Neural progenitor cell (in vitro differentiated cells): ENCODE measurements around the gene ADCY5. TPM values are rescaled to one million over a fixed set of nuclear protein-coding genes. Genes with fewer than 3 reads are reported as not detected.

Source experiments
- DNase-seq: peaks from one replicate; pipeline ENCODE4 v3.0.0-alpha.2; 2016; ENCODE audit warnings: low spot score
- H2AFZ ChIP-seq: fragments of 200-600 bp; sonication (generic); replicated peaks from 2 replicates; pipeline ENCODE4 v1.6.1; 2016; ENCODE audit warnings: antibody characterized with exemption
- H3F3A ChIP-seq: fragments of 200-600 bp; sonication (generic); 2 replicates; pipeline ENCODE4 v1.6.1; 2016; ENCODE audit warnings: antibody characterized with exemption, low read depth
- H3K27ac ChIP-seq: fragments of 200-600 bp; sonication (generic); 2 replicates; pipeline ENCODE4 v1.5.1; 2016; ENCODE audit warnings: mild to moderate bottlenecking
- H3K27me3 ChIP-seq: fragments of 200-600 bp; sonication (generic); 2 replicates; pipeline ENCODE4 v1.6.1; 2016; ENCODE audit warnings: mild to moderate bottlenecking, moderate library complexity
- H3K36me3 ChIP-seq: fragments of 200-600 bp; sonication (generic); 2 replicates; pipeline ENCODE4 v1.5.1; 2016
- H3K4me1 ChIP-seq: fragments of 200-600 bp; sonication (generic); 2 replicates; pipeline ENCODE4 v1.6.1; 2016; ENCODE audit warnings: mixed run types
- H3K4me2 ChIP-seq: fragments of 200-600 bp; sonication (generic); 2 replicates; pipeline ENCODE4 v1.6.1; 2016
- H3K4me3 ChIP-seq: fragments of 200-600 bp; sonication (generic); 2 replicates; pipeline ENCODE4 v1.5.1; 2016
- H3K79me2 ChIP-seq: fragments of 200-600 bp; sonication (generic); 2 replicates; pipeline ENCODE4 v1.6.1; 2016; ENCODE audit warnings: low read depth
- H3K9ac ChIP-seq: fragments of 200-600 bp; sonication (generic); 2 replicates; pipeline ENCODE4 v1.6.1; 2016
- H3K9me3 ChIP-seq: fragments of 200-600 bp; sonication (generic); 2 replicates; pipeline ENCODE4 v1.5.1; 2016; ENCODE audit warnings: low read depth
- H4K20me1 ChIP-seq: fragments of 200-600 bp; sonication (generic); 2 replicates; pipeline ENCODE4 v1.6.1; 2016; ENCODE audit warnings: low read depth
- H3K27ac Mint-ChIP-seq: 3 replicates; pipeline ENCODE4 v1.8.0; 2021; ENCODE audit warnings: mixed read lengths
- H3K27me3 Mint-ChIP-seq: 2 replicates; pipeline ENCODE4 v1.8.0; 2022; ENCODE audit warnings: low read depth, mild to moderate bottlenecking, inconsistent platforms, moderate library complexity, mixed read lengths; ENCODE audit not compliant: insufficient read depth
- H3K36me3 Mint-ChIP-seq: 3 replicates; pipeline ENCODE4 v1.8.0; 2021; ENCODE audit warnings: mixed read lengths
- H3K4me1 Mint-ChIP-seq: 3 replicates; pipeline ENCODE4 v1.8.0; 2021; ENCODE audit warnings: mixed read lengths
- H3K4me3 Mint-ChIP-seq: 3 replicates; pipeline ENCODE4 v1.8.0; 2021; ENCODE audit warnings: mild to moderate bottlenecking, moderate library complexity, mixed read lengths
- H3K9me3 Mint-ChIP-seq: 3 replicates; pipeline ENCODE4 v1.8.0; 2020; ENCODE audit warnings: mixed read lengths
- EZH2 ChIP-seq: fragments of 200-600 bp; sonication (generic); IDR thresholded peaks from 2 replicates; pipeline ENCODE4 v1.6.1; 2017; ENCODE audit warnings: antibody characterized with exemption, mild to moderate bottlenecking, moderate library complexity
- EZH2phosphoT487 ChIP-seq: fragments of 200-600 bp; sonication (generic); IDR thresholded peaks from 2 replicates; pipeline ENCODE4 v1.6.1; 2017; ENCODE audit warnings: antibody characterized with exemption
- total RNA-seq: library from RNA; depleted of rRNA; stranded (reverse); fragments of >200 nt; gene quantifications from 2 replicates; pipeline ENCODE4 v1.2.3, GENCODE V29; 2015; ENCODE audit warnings: low replicate concordance
- TF ChIP-seq, protein P1 (sequence below): fragments of 200-600 bp; sonication (generic); IDR thresholded peaks from 2 replicates; pipeline ENCODE4 v1.5.1; 2017; ENCODE audit warnings: antibody characterized with exemption, mild to moderate bottlenecking

The ADCY5 gene
- total RNA-seq, 1 donor from 2014 or later, result 1.6 TPM

DNA sequence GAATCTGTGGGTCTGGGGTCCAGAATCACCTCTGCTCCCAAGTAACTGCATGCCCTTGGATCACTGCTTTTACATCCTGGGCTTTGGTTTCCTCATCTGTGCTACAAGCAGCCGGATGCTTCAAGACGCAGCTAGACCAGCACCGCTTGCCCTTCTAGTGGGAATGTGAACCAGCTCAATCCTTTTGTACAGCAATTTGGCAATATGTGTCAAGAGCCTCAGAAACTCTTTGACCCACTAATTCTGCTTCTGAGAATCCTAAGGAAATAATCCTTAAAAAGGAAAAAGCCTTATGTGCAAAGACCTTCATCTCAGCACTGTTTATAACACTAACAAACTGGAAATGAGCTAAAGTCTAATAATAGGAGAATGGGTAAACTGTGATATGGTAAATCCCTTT lies 48.7 kb downstream of the ADCY5 start:
- no peaks in the 10 kb centered on the region for H3K36me3 ChIP-seq
- H3F3A ChIP-seq, result no peaks in the 10 kb centered on the region
- no peak overlapping the region for H3K4me3 ChIP-seq
- TF ChIP-seq, protein P1, sequence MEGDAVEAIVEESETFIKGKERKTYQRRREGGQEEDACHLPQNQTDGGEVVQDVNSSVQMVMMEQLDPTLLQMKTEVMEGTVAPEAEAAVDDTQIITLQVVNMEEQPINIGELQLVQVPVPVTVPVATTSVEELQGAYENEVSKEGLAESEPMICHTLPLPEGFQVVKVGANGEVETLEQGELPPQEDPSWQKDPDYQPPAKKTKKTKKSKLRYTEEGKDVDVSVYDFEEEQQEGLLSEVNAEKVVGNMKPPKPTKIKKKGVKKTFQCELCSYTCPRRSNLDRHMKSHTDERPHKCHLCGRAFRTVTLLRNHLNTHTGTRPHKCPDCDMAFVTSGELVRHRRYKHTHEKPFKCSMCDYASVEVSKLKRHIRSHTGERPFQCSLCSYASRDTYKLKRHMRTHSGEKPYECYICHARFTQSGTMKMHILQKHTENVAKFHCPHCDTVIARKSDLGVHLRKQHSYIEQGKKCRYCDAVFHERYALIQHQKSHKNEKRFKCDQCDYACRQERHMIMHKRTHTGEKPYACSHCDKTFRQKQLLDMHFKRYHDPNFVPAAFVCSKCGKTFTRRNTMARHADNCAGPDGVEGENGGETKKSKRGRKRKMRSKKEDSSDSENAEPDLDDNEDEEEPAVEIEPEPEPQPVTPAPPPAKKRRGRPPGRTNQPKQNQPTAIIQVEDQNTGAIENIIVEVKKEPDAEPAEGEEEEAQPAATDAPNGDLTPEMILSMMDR, result no peak
- TF ChIP-seq EZH2 (no peak), EZH2phosphoT487 (no peak)
- Mint-ChIP-seq H3K27ac (no peak overlapping the region), H3K4me1 (peaks cover 2% of the 10 kb centered on the region), H3K4me3 (no peak overlapping the region), H3K9me3 (no peaks in the 10 kb centered on the region), H3K36me3 (no peaks in the 10 kb centered on the region), H3K27me3 (peaks cover 2% of the 10 kb centered on the region)
- H4K20me1 ChIP-seq, result no peaks in the 10 kb centered on the region
- no peaks in the 10 kb centered on the region for H3K79me2 ChIP-seq
- H3K4me2 ChIP-seq, result no peak overlapping the region
- no peak overlapping the region for H2AFZ ChIP-seq
- H3K9ac ChIP-seq, result no peak overlapping the region
- no peak for DNase-seq
- H3K27ac ChIP-seq, result no peak overlapping the region
- no peaks in the 10 kb centered on the region for H3K9me3 ChIP-seq
- H3K27me3 ChIP-seq, result no peaks in the 10 kb centered on the region
- H3K4me1 ChIP-seq, result no peaks in the 10 kb centered on the region

DNA sequence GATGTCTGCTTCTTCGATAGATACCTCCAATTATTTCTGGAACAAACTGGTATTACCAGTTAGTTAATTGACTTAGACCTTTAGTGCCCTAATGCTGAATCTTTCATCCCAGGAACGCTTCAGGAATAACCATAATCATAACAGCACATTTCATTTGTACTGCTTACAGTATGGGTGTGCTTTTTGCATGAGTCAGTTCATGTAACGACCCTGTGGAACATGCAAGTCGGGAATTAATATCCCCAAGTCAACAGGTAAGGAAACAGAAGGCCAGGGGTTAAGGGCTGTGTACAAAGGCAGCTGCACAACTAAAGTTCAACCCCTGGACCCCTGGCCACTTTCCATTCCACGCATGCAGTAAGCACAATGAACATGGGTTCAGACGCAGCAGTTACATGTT lies 49.2 kb downstream of the ADCY5 start:
- no peak overlapping the region for H3K4me3 Mint-ChIP-seq
- Histone ChIP-seq H3K4me2 (no peak overlapping the region), H3K4me1 (no peaks in the 10 kb centered on the region), H3K79me2 (no peaks in the 10 kb centered on the region), H4K20me1 (no peaks in the 10 kb centered on the region), H3K9me3 (no peaks in the 10 kb centered on the region), H3K4me3 (no peak overlapping the region), H3F3A (no peaks in the 10 kb centered on the region), H3K36me3 (no peaks in the 10 kb centered on the region), H2AFZ (no peak overlapping the region), H3K27ac (no peak overlapping the region), H3K9ac (no peak overlapping the region), H3K27me3 (no peaks in the 10 kb centered on the region)
- peaks cover 2% of the 10 kb centered on the region for H3K27me3 Mint-ChIP-seq
- peaks cover 3% of the 10 kb centered on the region for H3K4me1 Mint-ChIP-seq
- H3K36me3 Mint-ChIP-seq, result no peaks in the 10 kb centered on the region
- no peak for DNase-seq
- TF ChIP-seq, protein P1, result no peak
- TF ChIP-seq EZH2phosphoT487 (no peak), EZH2 (no peak)
- H3K27ac Mint-ChIP-seq, result no peak overlapping the region
- H3K9me3 Mint-ChIP-seq, result no peaks in the 10 kb centered on the region

DNA sequence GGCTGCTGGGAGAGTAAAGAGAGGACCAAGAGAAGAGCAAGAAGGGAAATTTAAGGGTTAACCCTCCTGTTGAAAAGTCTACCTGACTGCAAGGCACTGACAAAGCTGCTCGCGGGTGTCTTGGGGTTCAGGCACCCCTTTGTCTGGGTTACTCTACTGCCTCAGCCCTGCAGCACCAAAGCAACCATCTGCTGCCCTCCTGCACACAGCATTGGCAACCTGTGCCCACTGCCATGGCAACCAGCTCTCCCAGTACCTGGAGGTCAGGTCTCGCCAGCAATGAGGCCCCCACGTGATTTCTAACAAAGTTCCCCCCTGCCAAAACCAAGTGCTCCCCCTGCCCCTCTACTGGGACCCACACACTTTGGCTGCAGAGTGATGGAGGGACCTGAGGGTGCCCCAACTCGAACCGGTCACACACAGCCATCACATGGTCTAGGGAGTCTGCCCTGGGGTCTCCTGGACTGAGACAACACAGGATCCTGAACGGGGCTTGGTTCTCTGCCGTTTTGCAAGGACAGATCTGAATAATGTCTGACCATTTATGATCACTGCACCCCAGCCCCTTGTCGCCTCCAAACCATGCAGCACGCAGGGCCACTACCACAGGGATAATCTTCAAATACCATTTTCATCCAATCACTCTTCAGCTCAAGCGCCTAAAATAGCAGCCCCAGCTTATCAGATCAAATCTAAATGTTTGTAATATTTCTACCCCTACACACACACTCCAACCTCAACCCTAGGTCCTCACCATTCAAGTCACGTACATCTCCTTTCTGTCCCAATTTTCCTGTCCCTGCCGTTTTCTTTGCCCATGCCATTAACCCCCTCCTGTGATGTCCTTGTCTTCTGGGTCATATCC lies 50.7 kb downstream of the ADCY5 start:
- H3K4me3 Mint-ChIP-seq, result no peak overlapping the region
- H3K27ac Mint-ChIP-seq, result no peak overlapping the region
- no peak overlapping the region for H2AFZ ChIP-seq

More for the DNA sequence above, 50.7 kb downstream of the ADCY5 start:
- H3F3A ChIP-seq, result peaks cover 4% of the 10 kb centered on the region
- H3K27ac ChIP-seq, result no peak overlapping the region
- H3K4me2 ChIP-seq, result no peak overlapping the region
- DNase-seq, result no peak
- Mint-ChIP-seq H3K4me1 (peaks cover 8% of the 10 kb centered on the region), H3K36me3 (no peaks in the 10 kb centered on the region), H3K27me3 (peaks cover 2% of the 10 kb centered on the region), H3K9me3 (no peaks in the 10 kb centered on the region)
- peaks cover under 1% of the 10 kb centered on the region for H3K4me1 ChIP-seq
- no peaks in the 10 kb centered on the region for H3K36me3 ChIP-seq
- no peaks in the 10 kb centered on the region for H4K20me1 ChIP-seq
- TF ChIP-seq, protein P1, result no peak
- TF ChIP-seq EZH2phosphoT487 (no peak), EZH2 (no peak)
- H3K79me2 ChIP-seq, result no peaks in the 10 kb centered on the region
- H3K9me3 ChIP-seq, result no peaks in the 10 kb centered on the region
- H3K4me3 ChIP-seq, result no peak overlapping the region
- H3K9ac ChIP-seq, result no peak overlapping the region
- H3K27me3 ChIP-seq, result no peaks in the 10 kb centered on the region
